NCI-H1048 (cell line): ENCODE data around the gene RAD17.
"Not testable (repeated sequence)": the region's sequence is repeated elsewhere in the genome, so short reads cannot be mapped to it uniquely, and the experiment has no call there.

ENCODE experiments used
- DNase-seq: peaks from one replicate; lab custom pipeline; 2025; lab: John Stamatoyannopoulos, UW

RAD17 gene

DNA sequence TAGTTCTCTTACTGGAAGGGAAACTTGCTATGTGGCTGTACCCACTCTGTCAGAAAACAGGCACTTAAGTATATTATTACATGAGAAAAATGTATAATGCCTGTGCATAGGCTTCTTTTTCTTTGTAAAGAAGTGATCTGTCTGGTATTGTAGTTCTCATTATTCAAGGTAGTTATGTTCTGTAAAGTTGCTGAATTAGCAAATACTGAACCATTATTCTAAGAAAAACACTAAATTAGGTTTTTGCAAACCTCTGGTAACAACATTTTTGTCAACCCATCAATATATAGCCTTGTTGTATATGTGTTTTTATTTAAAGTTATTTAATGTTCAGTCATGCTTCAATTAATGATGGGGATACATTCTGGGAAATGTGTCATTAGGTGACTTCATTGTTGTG, 8.8 kb downstream of the RAD17 start:
- DNase-seq: no peak

DNA sequence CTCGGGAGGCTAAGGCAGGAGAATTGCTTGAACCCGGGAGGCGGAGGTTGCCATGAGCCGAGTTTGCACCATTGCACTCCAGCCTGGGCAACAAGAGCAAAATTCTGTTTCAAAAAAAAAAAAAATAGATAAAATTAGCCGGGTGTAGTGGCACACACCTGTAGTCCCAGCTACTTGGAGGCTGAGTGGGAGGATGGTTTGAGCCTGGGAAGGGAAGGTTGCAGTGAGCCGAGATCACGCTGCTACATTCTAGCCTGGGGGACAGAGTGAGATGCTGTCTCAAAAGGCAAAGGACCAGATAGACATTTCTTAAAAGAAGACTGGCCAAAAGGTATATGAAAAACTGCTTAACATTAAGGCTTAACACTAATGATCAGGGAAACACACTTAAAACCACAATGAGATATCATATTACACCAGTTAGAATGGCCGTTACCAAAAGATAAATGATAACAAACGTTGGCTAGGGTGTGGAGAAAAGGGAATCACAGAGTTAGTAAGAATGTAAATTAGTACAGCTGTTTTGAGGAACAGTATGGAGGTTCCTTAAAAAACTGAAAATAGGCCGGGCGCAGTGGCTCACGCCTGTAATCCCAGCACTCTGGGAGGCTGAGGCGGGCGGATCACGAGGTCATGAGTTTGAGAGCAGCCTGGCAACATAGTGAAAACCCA, 35.2 kb downstream of the RAD17 start:
- DNase-seq: no peak

DNA sequence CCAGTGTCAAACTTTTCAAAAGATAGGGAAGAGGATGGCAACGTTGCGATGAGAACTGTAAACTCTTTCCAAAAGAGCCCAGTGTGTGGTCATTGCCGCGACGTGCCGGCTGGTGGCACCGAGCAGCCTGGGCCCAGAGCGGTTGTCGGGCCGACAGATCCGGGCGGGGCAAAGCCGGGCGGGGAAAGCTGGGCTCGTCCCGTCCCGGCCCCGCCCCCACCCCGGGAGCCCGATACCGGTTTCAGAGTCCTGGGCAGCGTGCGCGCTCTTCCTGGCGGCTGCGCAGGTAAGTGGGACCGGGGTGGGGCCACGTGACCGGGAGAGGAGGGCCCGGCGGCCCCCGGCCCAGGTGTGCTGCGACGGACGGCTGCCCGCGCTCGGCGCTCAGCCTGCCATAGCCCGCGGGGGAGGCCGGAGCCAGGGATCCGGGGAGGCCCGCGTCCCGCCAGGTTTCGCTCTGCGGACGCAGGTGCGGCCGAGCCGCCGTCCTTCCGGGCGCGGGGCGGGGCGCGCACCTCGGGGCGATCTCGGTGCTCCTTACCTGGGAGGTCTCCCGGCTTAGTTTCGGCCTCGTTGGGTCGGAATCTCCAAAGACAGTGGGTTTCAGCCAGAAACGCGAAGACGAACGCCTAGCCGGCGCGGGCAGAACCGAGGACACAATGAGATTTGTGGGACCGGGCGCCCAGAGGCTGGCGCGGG, 45.4 kb downstream of the RAD17 start, which contains the start of gene MARVELD2:
Gene MARVELD2, plus strand, starts transcription at position 232 of the 699 bp plus-strand sequence. CDS start 4,270 bp downstream, outside the sequence.
- DNase-seq: peak; percentile 85

DNA sequence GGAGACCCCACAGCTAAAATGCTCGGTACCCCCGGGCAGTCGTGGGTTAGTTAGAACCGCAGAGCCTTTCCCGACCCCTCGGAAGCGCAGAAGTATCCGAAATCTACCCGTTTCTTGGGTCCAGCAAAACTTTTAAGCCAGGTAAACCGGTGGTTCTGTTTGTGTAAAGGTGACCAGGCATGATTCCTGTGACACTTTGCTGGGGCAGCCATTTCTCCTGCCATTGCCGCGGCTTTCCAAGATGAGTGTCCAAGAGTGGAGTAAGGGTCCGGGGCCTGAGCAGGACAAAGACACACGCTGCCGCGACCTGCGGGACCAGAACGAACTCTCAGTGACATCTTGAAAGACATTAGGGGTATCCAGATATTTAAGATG, 46.0 kb downstream of the RAD17 start:
- DNase-seq: no peak

DNA sequence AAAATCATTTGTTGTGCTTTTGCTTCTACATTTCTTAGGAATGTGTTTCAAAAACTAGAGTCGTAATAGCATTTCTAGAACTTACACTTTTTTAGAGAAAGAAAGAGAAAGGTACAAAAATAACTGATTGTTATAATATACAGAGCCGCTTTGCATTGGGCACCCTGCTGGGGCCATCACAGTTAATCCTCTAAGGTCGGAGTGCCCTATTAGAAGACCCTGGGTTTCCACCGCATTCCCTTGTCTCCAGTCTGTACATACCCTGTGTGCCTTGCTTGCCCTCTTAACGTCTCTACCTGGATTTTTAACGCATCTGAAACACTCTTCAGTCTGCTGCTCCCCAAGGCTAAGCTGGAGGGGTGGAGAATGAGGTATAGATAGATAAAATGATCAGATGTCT, 46.6 kb downstream of the RAD17 start:
- no peak for DNase-seq

DNA sequence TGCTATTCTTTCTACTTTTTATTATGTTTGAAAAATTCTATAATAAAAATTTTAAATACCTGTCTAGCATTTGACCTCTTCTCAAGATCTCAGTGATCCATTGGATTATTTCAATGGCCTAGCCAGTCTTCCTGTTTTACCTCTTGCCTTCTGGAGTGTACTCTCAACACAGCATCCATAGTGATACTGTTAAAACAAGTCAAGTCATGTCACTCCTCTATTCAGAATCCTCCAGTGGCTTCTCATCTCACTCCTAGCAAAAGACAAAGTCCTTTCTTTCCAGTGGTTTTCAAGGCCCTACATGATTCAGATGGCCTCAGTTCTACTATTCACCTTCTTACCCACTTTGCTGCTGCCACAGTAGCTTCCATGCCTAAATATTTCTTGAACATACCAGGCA, 47.1 kb downstream of the RAD17 start:
- DNase-seq: no peak

DNA sequence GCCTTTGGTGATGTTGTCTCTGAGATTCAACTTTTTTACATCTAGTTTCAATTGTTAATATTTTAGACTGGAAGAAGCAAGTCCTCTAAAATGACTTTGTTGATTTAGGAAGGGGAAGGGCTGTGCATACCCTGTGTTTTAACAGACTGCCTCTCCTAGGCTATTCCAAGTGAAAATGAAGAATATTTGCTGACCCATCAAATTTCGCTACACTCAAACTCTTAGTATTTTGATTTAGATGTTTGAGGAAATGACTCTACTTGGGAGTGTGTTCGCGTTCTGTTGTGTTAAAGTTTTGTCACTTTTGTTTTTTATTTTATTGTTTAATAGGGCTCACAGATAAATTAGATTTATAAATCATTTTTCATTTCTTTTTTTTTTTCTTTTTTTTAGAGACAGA, 48.9 kb downstream of the RAD17 start:
- no peak for DNase-seq

DNA sequence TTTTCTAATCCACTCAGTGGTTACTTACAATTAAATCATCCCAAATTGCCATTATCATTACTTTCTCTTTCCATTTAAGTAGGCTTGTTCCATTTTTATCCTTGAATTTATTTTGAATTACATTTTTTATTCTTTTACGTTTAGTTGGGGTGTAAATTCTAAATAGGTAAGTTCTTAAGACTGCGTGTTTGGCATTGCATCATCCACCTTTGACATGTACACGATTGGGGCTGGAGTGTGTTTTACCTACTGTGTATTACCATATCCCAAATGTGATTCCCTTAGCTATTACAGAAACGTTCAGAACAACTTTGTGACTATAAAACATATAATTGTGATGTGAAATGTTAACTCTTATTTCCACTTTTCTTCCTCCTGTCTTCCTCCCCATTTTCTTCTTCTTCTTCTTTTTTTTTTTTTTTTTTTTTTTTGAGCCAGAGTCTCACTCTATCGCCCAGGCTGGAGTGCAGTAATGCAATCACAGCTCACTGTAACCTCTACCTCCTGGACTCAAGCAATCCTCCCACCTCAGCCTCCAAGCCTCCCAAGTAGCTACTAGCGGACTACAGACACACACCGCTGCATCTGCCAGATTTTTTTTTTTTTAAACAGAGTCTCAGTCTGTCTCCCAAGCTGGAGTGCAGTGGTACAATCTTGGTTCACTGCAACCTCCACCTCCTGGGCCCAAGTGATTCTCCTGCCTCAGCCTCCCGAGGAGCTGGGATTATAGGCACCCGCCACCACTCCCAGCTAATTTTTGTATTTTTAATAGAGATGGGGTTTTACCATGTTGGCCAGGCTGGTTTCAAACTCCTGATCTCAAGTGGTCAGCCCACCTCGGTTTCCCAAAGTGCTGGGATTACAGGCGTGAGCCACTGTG, 62.0 kb downstream of the RAD17 start:
- DNase-seq: no peak

DNA sequence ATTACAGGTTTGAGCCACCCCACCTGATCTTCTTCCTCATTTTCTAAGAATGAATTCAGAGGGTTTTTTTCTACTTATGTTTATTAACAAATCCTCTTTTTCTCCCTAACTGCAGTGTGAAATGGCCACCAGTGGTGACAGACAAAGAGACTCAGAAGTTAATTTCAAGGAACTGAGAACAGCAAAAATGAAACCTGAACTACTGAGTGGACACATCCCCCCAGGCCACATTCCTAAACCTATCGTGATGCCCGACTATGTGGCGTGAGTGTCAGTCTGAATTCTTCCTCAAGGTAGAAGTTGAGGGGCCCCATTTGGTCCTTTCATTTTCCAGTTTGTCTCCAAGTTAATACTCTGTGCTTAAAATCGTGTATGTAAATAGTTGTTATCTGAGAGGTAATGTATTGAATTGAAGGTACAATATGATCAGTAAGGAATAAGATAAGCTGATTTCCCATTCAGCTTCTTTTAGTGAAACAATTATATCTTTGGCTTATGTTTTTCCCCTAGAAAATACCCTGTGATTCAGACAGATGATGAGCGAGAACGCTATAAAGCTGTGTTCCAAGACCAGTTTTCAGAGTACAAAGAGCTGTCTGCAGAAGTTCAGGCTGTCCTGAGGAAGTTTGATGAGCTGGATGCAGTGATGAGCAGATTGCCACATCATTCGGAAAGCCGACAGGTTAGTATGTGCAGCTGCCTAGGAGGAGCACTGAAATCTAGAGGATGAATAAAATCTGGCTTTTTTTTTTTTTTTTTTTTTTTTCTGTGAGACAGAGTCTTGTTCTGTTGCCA, 63.0 kb downstream of the RAD17 start:
- DNase-seq: no peak

DNA sequence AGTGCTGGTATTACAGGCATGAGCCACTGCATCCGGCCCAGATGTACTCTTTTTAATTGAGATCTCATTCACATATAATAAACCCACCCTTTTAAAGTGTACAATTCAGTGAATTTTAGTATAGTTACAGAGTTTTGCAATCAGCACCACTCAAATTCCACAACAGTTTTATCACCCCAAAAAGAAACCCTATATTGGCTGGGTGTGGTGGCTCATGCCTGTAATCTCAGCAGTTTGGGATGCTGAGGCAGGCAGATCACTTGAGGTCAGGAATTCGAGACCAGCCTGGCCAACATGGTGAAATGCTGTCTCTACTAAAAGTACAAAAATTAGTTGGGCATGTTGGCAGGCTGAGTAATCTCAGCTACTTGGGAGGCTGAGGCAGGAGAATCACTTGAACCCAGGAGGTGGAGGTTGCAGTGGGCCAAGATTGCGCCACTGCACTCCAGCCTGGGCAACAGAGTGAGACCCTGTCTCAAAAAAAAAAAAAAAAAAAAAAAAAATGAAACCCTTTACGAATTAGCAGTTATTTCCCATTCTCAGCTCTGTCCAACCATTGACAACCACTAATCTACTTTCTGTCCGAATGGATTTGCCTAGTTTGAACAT, 65.8 kb downstream of the RAD17 start:
- not testable (repeated sequence) for DNase-seq

DNA sequence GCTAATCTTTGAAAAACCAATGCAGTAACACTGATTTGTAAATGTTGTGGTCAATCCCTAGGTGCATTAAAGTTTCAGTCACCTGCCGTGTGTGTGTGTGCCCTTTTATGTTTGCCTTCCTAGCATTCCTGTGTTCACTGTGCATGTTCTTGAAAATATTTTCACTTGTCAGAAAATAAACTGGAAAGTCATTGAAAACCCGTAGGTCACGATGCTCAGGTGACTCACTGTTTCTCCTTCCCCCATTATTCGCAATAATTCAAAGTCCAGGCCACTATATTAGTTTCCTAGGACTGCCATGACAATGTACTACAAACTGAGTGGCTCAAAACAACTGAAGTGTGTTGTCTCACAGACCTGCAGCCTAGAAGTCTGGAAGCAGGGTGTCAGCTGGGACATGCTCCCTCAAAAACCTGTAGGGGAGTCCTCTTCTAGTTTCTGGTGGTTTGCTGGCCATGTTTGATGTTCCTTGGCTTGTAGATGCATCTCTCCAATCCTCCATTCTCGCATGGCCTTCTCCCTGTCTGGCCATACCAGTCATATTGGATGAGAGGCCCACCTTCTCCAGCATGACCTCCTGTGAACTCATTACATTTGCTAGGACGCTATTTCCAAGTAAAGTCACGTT, 74.6 kb downstream of the RAD17 start:
- DNase-seq: no peak

DNA sequence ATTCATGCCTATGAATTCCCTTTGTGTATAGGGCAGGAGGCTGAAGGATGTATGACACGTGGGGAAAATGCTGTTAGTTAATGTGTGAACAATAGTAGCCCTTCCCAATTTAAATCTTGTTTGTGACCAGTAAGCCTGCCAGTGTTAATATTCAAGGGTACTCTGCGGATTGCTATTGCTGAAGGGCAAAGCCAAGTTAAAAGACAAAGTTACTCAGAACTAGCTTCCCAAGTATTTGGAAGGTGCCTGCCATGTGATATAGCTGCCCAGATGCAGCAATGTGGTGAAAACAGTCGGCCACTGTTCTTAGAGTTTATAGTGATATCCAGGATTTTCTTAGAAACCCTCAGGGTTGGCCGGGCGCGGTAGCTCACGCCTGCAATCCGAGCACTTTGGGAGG, 79.9 kb downstream of the RAD17 start:
- DNase-seq: no peak

DNA sequence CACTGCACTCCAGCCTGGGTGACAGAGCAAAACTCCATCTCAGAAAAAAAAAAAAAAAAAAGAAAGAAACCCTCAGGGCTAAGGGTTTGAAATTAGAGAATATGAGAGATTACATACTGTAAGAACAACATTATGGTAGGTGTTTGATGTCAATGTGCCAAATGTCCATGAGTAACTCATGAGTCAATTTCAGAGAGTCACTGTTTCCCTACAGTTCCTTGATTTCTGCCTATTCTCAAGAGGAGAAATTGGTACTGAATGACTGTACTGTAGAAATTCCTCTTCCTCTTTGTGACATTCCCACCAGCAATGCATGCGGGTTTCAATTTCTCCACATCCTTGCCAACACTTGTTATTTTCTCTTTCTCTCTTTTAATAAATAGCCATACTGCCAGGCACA, 80.5 kb downstream of the RAD17 start:
- DNase-seq: no peak

DNA sequence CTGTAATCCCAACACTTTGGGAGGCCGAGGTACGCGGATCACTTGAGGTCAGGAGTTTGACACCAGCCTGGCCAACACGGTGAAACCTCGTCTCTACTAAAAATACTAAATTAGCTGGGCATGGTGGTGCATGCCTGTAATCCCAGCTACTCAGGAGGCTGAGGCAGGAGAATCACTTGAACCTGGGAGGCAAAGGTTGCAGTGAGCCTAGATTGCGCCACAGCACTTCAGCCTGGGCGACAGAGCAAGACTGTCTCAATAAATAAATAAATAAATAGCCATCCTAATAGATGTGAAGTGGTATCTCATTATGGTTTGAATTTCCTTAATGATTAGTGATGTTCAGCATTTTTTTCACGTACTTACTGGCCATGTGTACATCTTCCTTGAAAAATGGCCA, 80.9 kb downstream of the RAD17 start:
- DNase-seq: not testable (repeated sequence)

DNA sequence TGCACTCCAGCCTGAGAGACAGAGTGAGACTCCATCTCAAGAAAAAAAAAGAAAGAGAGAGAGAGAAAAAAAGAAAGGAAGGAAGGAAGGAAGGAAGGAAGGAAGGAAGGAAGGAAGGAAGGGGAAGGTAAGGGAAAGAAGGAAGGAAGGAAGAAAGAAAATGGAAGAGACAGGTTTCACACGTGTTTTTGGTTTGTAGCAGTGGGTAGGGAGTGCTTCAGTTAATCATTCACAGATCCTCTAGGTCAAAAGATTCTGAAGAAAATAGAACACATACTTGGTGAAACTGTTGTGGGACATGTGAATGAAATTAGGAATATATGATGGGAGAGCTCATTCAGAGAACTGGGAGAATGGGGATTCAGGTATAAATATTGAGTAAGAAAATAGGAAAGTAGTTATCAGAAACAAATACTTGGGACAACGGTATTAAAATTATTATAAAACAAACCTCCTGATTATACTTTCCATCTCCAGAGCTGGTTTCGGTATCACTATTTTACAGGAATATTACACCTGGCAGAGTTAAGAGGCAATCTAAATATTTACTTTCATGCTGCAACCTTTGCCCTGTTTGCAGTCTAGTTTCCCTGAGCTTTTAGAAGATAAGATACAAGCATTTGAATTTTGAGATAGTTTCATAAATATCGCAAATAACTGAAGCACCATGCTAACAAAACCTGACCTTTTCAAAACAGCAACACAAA, 82.5 kb downstream of the RAD17 start:
- no peak for DNase-seq

DNA sequence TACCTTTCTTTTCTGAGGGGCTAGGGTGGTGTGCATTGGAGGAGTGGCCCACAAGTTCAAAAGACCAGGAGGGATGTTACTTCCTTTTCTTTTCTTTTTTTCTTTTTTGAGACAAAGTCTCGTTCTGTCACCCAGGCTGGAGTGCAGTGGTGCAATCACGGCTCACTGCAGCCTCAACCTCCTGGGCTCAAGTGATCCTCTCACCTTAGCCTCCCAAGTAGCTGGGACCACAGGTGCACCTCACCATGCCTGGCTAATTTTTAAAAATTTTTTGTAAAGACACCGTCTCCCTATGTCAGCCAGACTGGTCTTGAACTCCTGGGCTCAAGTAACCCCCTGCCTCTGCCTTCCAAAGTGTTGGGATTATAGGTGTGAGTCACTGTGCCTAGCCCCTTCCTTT, 83.9 kb downstream of the RAD17 start:
- DNase-seq: not testable (repeated sequence)

DNA sequence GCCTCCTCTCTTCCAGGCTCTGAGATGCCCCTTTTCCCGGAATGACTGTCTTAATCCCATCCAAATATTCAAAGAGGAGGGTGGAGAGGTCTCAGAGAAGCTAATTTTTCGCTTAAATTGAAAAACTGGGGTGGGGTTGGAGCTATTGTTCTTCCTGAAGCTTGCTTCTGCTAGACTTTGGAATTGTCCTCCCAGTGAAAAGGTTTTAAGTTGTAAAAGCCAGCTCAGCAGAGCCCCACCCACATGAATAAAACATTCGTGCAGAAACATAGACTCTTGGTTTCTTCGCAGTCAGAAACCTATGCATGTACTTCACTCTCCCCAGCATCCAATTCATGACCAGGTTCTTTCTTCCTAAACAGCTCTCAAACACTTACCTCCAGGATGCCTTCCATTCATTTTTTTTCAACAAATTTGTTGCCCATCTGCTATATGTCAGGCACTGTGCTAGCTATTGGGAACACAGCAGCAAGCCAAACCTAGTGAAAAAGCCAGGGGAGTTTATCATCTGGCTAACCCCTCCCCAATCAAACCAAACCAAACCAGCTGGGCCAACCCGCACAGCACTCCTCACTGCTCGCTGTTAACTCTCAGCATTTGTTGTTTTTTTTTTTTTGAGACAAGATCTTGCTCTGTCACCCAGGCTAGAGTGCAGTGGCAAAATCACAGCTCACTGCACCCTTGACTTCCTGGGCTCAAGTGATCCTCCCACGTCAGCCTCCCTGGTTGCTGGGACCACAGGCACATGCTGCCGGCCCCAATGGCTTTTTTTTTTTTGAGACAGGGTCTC, 85.0 kb downstream of the RAD17 start:
- no peak for DNase-seq

DNA sequence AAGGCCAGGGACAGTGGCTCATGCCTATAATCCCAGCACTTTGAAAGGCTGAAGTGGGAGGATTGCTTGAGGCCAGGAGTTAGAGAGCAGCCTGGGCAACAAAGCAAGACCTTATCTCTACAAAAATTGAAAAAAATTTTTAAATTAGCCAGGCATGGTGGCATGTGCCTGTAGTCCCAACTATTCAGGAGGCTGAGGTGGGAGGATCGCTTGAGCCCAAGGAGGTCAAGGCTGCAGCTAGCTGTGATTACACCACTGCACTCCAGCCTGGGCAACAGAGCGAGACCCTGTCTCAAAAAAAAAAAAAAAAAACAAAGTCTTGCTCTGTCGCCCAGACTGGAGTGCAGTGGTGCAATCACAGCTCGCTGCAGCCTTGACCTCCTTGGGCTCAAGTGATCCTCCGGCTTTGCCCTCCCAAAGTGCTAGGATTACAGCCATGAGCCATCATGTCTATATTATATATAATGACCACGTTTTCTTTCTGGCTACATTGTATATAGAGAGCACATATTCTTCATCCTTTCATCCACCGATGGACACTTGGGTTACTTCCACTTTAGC, 85.9 kb downstream of the RAD17 start:
- DNase-seq: not testable (repeated sequence)

DNA sequence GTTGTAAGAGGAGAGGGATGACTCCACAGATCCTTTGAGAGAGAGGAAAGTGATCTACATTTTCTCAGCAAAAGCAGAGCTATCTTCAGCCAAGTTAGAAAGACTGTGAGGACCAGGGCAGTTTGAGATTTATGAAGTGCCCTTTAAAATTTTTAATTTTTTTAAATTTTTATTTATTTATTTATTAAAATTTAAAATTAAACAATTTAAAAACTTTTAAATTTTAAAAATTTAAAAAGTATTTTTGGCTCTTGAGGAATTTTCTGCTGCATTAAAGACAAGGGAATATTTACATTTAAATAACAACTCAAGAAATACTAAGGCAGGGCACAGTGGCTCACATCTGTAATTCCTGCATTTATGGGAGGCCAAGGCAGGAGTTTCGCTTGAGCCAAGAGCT, 92.6 kb downstream of the RAD17 start:
- DNase-seq: no peak
